GM13977 (cell line): ENCODE results near the gene MSMP.

ENCODE experiments used
- DNase-seq: peaks from one replicate; pipeline ENCODE4 v3.0.0; 2012; ENCODE audit warnings: low spot score
- CTCF ChIP-seq: IDR thresholded peaks from 2 replicates; pipeline ENCODE4 v1.5.1; 2012; ENCODE audit warnings: mild to moderate bottlenecking, control low read depth; ENCODE audit not compliant: insufficient read depth; ENCODE audit errors: extremely low read depth, missing control alignments
- in situ Hi-C: fragments of 300-500 bp; cut with MboI; formaldehyde crosslinking; loops from one replicate; pipeline ENCODE4 v1.12.0; 2022; ENCODE audit warnings: low sequenced_read_pairs, low pct_unique_long_range_greater_than_20kb, mixed read lengths, inconsistent platforms; ENCODE audit not compliant: unreplicated experiment

Gene MSMP

GRCh38 chr9:35732185-35732799, 21.8 kb downstream of the MSMP start, which contains the start of the genes CREB3 and TLN1:
CREB3 (plus strand) TSS chr9:35732666; CDS start chr9:35732773, 107 bp downstream.
TLN1 (minus strand) TSS chr9:35732195; CDS start chr9:35725694, 6,501 bp downstream.
- in situ Hi-C loops: no loop called here
- peak; percentile 51 for TF ChIP-seq CTCF
- DNase-seq: peak; percentile 98

- no peak for DNase-seq
- in situ Hi-C loops: no loop called here
- no peak for TF ChIP-seq CTCF
Observed at GRCh38 chr9:35731415-35732184, 22.5 kb downstream of the MSMP start.

- no peak for DNase-seq
- no peak for TF ChIP-seq CTCF
- in situ Hi-C loops: no loop called here
Observed at GRCh38 chr9:35730486-35730854, 23.6 kb downstream of the MSMP start.

- peak; percentile 53 for TF ChIP-seq CTCF
- no peak for DNase-seq
- in situ Hi-C loops: loop anchor here (10.0 kb wide), 1 partner anchor 65 kb away; the partner anchor contains the start of gene ARHGEF39
Observed at GRCh38 chr9:35729700-35730485, 24.2 kb downstream of the MSMP start.

GRCh38 chr9:35729101-35729500, 25.0 kb downstream of the MSMP start:
- in situ Hi-C loops: loop anchor here (10.0 kb wide), 1 partner anchor 64 kb away; the partner anchor contains the start of gene ARHGEF39

More at GRCh38 chr9:35729101-35729500, 25.0 kb downstream of the MSMP start:
- DNase-seq: no peak
- TF ChIP-seq CTCF: no peak
